WTC11 (cell line): ENCODE measurements around the gene C17orf67. TPM values are rescaled to one million over a fixed set of nuclear protein-coding genes. Genes with fewer than 3 reads are reported as not detected.

Experiments used
- ATAC-seq: fragments of 200-7000 bp; cut with Tn5 transposase; 2 replicates; pipeline ENCODE4 v1.10.0; 2021; ENCODE audit warnings: mild to moderate bottlenecking, moderate library complexity
- CTCF ChIA-PET: fragments of 300-600 bp; sonication (Branson Sonifier 250); formaldehyde crosslinking; loops from one replicate; lab custom pipeline; 2021; ENCODE audit warnings: antibody characterized with exemption; lab: Charles Lee
- POLR2A ChIA-PET: fragments of 350-600 bp; sonication (Branson Sonifier 250); formaldehyde crosslinking; loops from one replicate; lab custom pipeline; 2021; ENCODE audit warnings: antibody characterized with exemption; lab: Charles Lee
- DNase-seq: peaks from one replicate; pipeline ENCODE4 v3.0.0; 2021; ENCODE audit warnings: low spot score
- H3K27ac Mint-ChIP-seq: 2 replicates; pipeline ENCODE4 v1.8.0; 2021; ENCODE audit warnings: mixed read lengths
- H3K27me3 Mint-ChIP-seq: 2 replicates; pipeline ENCODE4 v1.8.0; 2021; ENCODE audit warnings: low read depth, mild to moderate bottlenecking, moderate library complexity, mixed read lengths
- H3K36me3 Mint-ChIP-seq: 2 replicates; pipeline ENCODE4 v1.8.0; 2021; ENCODE audit warnings: mixed read lengths
- H3K4me1 Mint-ChIP-seq: 2 replicates; pipeline ENCODE4 v1.8.0; 2022; ENCODE audit warnings: mixed read lengths
- H3K4me3 Mint-ChIP-seq: 2 replicates; pipeline ENCODE4 v1.8.0; 2021; ENCODE audit warnings: mild to moderate bottlenecking, moderate library complexity, mixed read lengths
- H3K9me3 Mint-ChIP-seq: 2 replicates; pipeline ENCODE4 v1.8.0; 2021; ENCODE audit warnings: mixed read lengths
- ATF1 ChIP-seq: sonication (generic); formaldehyde crosslinking; IDR thresholded peaks from 2 replicates; pipeline ENCODE4 v1.8.1; 2023; ENCODE audit warnings: mild to moderate bottlenecking, moderate library complexity, missing genetic modification reagents
- ATF2 ChIP-seq: sonication (generic); formaldehyde crosslinking; IDR thresholded peaks from 2 replicates; pipeline ENCODE4 v1.8.1; 2022; ENCODE audit warnings: low read depth, missing genetic modification reagents, borderline replicate concordance
- E2F4 ChIP-seq: sonication (generic); formaldehyde crosslinking; IDR thresholded peaks from 2 replicates; pipeline ENCODE4 v1.8.1; 2022; ENCODE audit warnings: low read depth, mild to moderate bottlenecking, moderate library complexity, missing genetic modification reagents, borderline replicate concordance
- ESRRA ChIP-seq: sonication (generic); formaldehyde crosslinking; IDR thresholded peaks from 2 replicates; pipeline ENCODE4 v1.8.1; 2022; ENCODE audit warnings: mild to moderate bottlenecking, missing genetic modification reagents, borderline replicate concordance
- FOXP4 ChIP-seq: sonication (generic); formaldehyde crosslinking; IDR thresholded peaks from 2 replicates; pipeline ENCODE4 v1.8.0; 2022; ENCODE audit warnings: mild to moderate bottlenecking, missing genetic modification reagents
- GRHL2 ChIP-seq: fragments of 250-450 bp; sonication (Bioruptor Pico); IDR thresholded peaks from 2 replicates; pipeline ENCODE4 v1.8.0; 2022; ENCODE audit warnings: mild to moderate bottlenecking, moderate library complexity; ENCODE audit not compliant: insufficient replicate concordance, severe bottlenecking
- NFYB ChIP-seq: sonication (generic); formaldehyde crosslinking; conservative IDR thresholded peaks from 2 replicates; pipeline ENCODE4 v1.8.0; 2022; ENCODE audit warnings: low read depth, missing genetic modification reagents
- NR1H2 ChIP-seq: sonication (generic); formaldehyde crosslinking; IDR thresholded peaks from 2 replicates; pipeline ENCODE4 v1.9.0; 2021; ENCODE audit warnings: mild to moderate bottlenecking, moderate library complexity, missing genetic modification reagents
- OVOL2 ChIP-seq: fragments of 250-450 bp; sonication (Bioruptor Pico); IDR thresholded peaks from 2 replicates; pipeline ENCODE4 v1.9.0; 2021; ENCODE audit warnings: mild to moderate bottlenecking, borderline replicate concordance
- SOX15 ChIP-seq: fragments of 250-450 bp; sonication (Bioruptor Pico); IDR thresholded peaks from 2 replicates; pipeline ENCODE4 v1.9.0; 2021; ENCODE audit warnings: mild to moderate bottlenecking
- TEAD4 ChIP-seq: sonication (generic); formaldehyde crosslinking; IDR thresholded peaks from 2 replicates; pipeline ENCODE4 v1.8.0; 2022; ENCODE audit warnings: mild to moderate bottlenecking, missing genetic modification reagents
- ZNF416 ChIP-seq: fragments of 250-450 bp; sonication (Bioruptor Pico); IDR thresholded peaks from 2 replicates; pipeline ENCODE4 v1.9.0; 2021; ENCODE audit warnings: mild to moderate bottlenecking, inconsistent platforms
- ZNF671 ChIP-seq: fragments of 250-450 bp; sonication (Bioruptor Pico); IDR thresholded peaks from 2 replicates; pipeline ENCODE4 v1.8.0; 2021; ENCODE audit warnings: mild to moderate bottlenecking
- total RNA-seq: library from RNA; stranded (reverse); gene quantifications from 3 replicates; pipeline ENCODE4 v1.2.3, GENCODE V29; 2021
- TF ChIP-seq, protein P1 (sequence below): sonication (generic); formaldehyde crosslinking; IDR thresholded peaks from 2 replicates; pipeline ENCODE4 v1.8.1; 2023; ENCODE audit warnings: mild to moderate bottlenecking, missing genetic modification reagents
- TF ChIP-seq, protein P2 (sequence below): fragments of 250-450 bp; sonication (Bioruptor Pico); IDR thresholded peaks from 2 replicates; pipeline ENCODE4 v2.1.2; 2022; ENCODE audit warnings: mild to moderate bottlenecking, moderate library complexity
- TF ChIP-seq, protein P3 (sequence below): sonication (generic); formaldehyde crosslinking; IDR thresholded peaks from 2 replicates; pipeline ENCODE4 v1.8.1; 2022; ENCODE audit warnings: mild to moderate bottlenecking, missing genetic modification reagents, moderate library complexity, borderline replicate concordance
- TF ChIP-seq, protein P4 (sequence below): sonication (generic); formaldehyde crosslinking; IDR thresholded peaks from 2 replicates; pipeline ENCODE4 v1.8.0; 2022; ENCODE audit warnings: mild to moderate bottlenecking, missing genetic modification reagents
- TF ChIP-seq, protein P5 (sequence below): sonication (generic); formaldehyde crosslinking; IDR thresholded peaks from 2 replicates; pipeline ENCODE4 v1.8.1; 2022; ENCODE audit warnings: missing genetic modification reagents, borderline replicate concordance
- TF ChIP-seq, protein P6 (sequence below): sonication (generic); formaldehyde crosslinking; IDR thresholded peaks from 2 replicates; pipeline ENCODE4 v1.8.1; 2023; ENCODE audit warnings: mild to moderate bottlenecking, moderate library complexity, missing genetic modification reagents

Gene C17orf67
- total RNA-seq, 1 experiment from 2014 or later: 3.3 TPM

DNA sequence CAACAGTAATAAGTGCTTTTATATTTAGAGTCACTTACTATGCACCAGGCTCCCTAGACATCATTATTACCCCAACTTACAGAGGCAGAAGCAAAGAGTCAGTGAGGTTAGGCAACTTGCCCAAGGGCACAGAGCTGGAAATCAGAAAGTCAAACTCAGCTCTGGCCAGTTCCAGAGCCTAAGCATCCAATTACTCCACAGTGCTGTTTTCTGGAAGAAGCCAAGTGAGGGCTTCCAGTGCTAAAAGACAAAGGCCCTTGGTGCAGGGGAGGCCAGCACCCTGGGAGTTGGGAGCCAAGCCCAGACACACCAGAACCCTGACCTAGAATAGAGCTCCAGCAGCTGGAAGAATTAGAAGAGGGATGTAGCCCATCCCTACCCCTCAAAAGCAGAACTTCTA, 40.2 kb downstream of the C17orf67 start:
- H3K27me3 Mint-ChIP-seq: peaks cover 3% of the 10 kb centered on the region; the same call in 1 of the 2 replicates
- POLR2A ChIA-PET: no interaction called here
- H3K9me3 Mint-ChIP-seq: peaks cover 13% of the 10 kb centered on the region
- ATAC-seq: no peak
- DNase-seq: no peak
- TF ChIP-seq, protein P1, sequence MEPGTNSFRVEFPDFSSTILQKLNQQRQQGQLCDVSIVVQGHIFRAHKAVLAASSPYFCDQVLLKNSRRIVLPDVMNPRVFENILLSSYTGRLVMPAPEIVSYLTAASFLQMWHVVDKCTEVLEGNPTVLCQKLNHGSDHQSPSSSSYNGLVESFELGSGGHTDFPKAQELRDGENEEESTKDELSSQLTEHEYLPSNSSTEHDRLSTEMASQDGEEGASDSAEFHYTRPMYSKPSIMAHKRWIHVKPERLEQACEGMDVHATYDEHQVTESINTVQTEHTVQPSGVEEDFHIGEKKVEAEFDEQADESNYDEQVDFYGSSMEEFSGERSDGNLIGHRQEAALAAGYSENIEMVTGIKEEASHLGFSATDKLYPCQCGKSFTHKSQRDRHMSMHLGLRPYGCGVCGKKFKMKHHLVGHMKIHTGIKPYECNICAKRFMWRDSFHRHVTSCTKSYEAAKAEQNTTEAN (CRISPR knock-in tag): no peak
- TF ChIP-seq, protein P2, sequence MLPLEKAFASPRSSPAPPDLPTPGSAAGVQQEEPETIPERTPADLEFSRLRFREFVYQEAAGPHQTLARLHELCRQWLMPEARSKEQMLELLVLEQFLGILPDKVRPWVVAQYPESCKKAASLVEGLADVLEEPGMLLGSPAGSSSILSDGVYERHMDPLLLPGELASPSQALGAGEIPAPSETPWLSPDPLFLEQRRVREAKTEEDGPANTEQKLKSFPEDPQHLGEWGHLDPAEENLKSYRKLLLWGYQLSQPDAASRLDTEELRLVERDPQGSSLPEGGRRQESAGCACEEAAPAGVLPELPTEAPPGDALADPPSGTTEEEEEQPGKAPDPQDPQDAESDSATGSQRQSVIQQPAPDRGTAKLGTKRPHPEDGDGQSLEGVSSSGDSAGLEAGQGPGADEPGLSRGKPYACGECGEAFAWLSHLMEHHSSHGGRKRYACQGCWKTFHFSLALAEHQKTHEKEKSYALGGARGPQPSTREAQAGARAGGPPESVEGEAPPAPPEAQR (CRISPR knock-in tag): no peak
- no peak for TF ChIP-seq NFYB (CRISPR knock-in tag)
- TF ChIP-seq, protein P3, sequence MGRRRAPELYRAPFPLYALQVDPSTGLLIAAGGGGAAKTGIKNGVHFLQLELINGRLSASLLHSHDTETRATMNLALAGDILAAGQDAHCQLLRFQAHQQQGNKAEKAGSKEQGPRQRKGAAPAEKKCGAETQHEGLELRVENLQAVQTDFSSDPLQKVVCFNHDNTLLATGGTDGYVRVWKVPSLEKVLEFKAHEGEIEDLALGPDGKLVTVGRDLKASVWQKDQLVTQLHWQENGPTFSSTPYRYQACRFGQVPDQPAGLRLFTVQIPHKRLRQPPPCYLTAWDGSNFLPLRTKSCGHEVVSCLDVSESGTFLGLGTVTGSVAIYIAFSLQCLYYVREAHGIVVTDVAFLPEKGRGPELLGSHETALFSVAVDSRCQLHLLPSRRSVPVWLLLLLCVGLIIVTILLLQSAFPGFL: no peak
- no peak for TF ChIP-seq GRHL2 (CRISPR knock-in tag)
- TF ChIP-seq OVOL2 (CRISPR knock-in tag): no peak
- no peak for TF ChIP-seq TEAD4 (CRISPR knock-in tag)
- TF ChIP-seq ZNF671: no peak
- TF ChIP-seq ATF1: no peak
- TF ChIP-seq FOXP4 (CRISPR knock-in tag): no peak
- TF ChIP-seq, protein P4, sequence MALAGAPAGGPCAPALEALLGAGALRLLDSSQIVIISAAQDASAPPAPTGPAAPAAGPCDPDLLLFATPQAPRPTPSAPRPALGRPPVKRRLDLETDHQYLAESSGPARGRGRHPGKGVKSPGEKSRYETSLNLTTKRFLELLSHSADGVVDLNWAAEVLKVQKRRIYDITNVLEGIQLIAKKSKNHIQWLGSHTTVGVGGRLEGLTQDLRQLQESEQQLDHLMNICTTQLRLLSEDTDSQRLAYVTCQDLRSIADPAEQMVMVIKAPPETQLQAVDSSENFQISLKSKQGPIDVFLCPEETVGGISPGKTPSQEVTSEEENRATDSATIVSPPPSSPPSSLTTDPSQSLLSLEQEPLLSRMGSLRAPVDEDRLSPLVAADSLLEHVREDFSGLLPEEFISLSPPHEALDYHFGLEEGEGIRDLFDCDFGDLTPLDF (CRISPR knock-in tag): no peak
- TF ChIP-seq ATF2 (CRISPR knock-in tag): no peak
- TF ChIP-seq ZNF416: no peak
- no peak for TF ChIP-seq ESRRA (CRISPR knock-in tag)
- TF ChIP-seq, protein P5, sequence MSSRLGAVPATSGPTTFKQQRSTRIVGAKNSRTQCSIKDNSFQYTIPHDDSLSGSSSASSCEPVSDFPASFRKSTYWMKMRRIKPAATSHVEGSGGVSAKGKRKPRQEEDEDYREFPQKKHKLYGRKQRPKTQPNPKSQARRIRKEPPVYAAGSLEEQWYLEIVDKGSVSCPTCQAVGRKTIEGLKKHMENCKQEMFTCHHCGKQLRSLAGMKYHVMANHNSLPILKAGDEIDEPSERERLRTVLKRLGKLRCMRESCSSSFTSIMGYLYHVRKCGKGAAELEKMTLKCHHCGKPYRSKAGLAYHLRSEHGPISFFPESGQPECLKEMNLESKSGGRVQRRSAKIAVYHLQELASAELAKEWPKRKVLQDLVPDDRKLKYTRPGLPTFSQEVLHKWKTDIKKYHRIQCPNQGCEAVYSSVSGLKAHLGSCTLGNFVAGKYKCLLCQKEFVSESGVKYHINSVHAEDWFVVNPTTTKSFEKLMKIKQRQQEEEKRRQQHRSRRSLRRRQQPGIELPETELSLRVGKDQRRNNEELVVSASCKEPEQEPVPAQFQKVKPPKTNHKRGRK (CRISPR knock-in tag): no peak
- TF ChIP-seq E2F4 (CRISPR knock-in tag): no peak
- TF ChIP-seq, protein P6, sequence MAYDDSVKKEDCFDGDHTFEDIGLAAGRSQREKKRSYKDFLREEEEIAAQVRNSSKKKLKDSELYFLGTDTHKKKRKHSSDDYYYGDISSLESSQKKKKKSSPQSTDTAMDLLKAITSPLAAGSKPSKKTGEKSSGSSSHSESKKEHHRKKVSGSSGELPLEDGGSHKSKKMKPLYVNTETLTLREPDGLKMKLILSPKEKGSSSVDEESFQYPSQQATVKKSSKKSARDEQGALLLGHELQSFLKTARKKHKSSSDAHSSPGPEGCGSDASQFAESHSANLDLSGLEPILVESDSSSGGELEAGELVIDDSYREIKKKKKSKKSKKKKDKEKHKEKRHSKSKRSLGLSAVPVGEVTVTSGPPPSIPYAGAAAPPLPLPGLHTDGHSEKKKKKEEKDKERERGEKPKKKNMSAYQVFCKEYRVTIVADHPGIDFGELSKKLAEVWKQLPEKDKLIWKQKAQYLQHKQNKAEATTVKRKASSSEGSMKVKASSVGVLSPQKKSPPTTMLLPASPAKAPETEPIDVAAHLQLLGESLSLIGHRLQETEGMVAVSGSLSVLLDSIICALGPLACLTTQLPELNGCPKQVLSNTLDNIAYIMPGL (CRISPR knock-in tag): no peak
- no peak for TF ChIP-seq SOX15 (CRISPR knock-in tag)
- TF ChIP-seq NR1H2 (CRISPR knock-in tag): no peak
- CTCF ChIA-PET: interaction anchor here (0.8 to 1.3 kb wide), 2 partner anchors 13 to 26 kb away, joined by 3 to 4 read pairs; no protein-coding TSS in a partner anchor
- no peak overlapping the region for H3K27ac Mint-ChIP-seq
- no peak overlapping the region for H3K4me3 Mint-ChIP-seq
- H3K4me1 Mint-ChIP-seq: peaks cover 3% of the 10 kb centered on the region; the same call in 1 of the 2 replicates
- peaks cover 9% of the 10 kb centered on the region for H3K36me3 Mint-ChIP-seq
